GM21529 (cell line): ENCODE results near the gene SLC52A3.
"Not testable (repeated sequence)": the region's sequence is repeated elsewhere in the genome, so short reads cannot be mapped to it uniquely, and the experiment has no call there.

ENCODE experiments used
- ATAC-seq: cut with Tn5 transposase; IDR thresholded peaks from one replicate; pipeline ENCODE4 v1.9.1; 2021; ENCODE audit not compliant: unreplicated experiment

Gene SLC52A3

GRCh38 chr20:730005-730404, 38.3 kb downstream of the SLC52A3 start:
- ATAC-seq: no peak

DNA sequence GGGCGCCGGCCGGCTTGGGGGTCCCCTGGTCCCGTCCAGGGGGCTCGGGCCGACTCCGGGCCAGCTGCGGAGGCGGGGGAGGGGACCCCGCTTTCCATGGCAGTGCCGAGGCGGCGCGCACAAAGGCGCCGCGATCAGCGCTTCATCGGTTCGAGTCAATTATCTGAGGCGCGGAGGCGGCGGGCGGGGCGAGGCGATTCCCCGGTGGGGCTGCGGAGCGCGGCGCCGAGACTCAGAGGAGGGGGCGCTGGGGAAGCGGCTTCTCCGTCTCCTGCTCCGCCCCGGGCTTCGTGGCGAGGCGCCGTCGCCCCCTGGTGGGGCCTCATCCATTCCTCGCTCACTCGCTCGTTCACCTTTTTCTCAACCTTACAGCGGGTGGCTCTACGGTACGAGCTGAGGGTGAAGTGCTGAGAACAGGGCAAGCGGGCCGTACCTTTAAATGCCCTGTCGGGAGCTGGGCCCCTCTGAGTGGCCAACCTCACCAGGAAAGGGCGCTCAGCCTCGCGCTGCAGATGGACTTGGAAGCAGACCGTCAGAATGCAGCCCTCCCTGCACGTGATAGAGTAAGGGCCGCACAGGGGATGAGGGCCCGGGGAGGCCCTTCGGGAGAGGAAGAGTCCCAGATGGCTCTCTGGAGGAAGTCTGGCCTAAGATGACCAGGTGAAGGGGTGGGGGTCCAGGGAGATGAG, 39.9 kb downstream of the SLC52A3 start:
- ATAC-seq: no peak

DNA sequence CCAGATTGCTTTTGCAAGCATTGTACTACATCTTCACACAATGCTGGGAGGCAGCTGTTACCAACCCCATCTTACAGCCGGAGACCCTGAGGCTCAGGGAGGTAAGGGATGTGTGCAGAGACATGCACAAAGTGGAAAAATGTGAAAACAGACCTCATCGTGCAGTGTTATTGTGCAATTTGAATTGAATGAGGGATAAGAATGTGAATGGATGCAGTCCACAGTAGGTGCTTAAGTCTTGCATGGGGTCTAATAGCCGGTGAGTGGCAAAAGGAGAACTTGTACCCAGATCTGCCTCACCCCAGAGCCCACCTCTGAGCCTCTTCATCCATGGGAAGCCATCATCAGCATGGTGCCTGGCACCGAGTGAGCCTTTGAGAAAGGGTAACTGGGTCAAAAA, 42.1 kb downstream of the SLC52A3 start:
- ATAC-seq: no peak

- ATAC-seq: no peak
Observed at GRCh38 chr20:725491-725890, 42.8 kb downstream of the SLC52A3 start.

GRCh38 chr20:724797-725196, 43.5 kb downstream of the SLC52A3 start:
- not testable (repeated sequence) for ATAC-seq

- ATAC-seq: no peak
Observed at GRCh38 chr20:723756-724155, 44.5 kb downstream of the SLC52A3 start.

- ATAC-seq: no peak
Observed at GRCh38 chr20:722822-723644, 45.3 kb downstream of the SLC52A3 start.

DNA sequence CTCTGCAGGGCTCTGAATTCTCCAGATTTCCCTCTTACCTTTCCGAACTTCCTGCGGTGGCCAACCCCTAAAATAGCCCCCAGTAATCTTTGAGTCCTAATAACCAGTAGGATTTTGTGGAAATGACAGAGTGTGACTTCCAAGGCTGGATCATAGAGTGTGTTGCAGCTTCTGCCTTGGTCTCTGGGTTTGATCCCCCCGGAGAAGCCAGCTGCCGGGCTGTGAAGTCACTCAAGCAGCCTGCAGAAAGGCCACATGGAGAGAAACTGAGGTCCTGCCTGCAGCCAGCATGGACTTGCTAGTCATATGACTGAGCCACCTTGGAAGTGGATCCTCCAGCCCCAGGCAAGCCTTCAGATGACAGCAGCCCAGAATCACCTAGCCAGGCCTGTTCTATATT, 46.4 kb downstream of the SLC52A3 start:
- no peak for ATAC-seq

DNA sequence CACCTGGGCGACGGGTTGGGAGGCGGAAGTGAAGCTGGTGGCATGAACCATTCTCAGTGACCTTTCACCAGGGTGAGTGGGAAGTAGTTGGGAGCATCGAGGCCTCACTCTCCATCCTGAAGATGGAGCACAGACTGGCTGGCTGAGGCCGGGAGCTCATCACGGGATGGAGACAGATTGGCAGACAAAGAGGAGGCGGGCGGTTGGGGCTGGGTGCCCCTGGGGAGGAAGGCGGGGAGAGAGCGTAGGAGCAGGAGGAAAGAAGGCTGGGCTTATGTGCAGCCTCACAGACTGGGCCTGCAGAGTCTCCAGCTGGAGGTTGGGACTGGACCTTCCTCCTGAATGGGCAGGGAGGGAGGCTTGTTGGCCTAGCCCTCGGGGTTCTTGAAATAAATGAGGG, 48.5 kb downstream of the SLC52A3 start:
- ATAC-seq: no peak

- ATAC-seq: no peak
Observed at GRCh38 chr20:719068-719467, 49.2 kb downstream of the SLC52A3 start.

DNA sequence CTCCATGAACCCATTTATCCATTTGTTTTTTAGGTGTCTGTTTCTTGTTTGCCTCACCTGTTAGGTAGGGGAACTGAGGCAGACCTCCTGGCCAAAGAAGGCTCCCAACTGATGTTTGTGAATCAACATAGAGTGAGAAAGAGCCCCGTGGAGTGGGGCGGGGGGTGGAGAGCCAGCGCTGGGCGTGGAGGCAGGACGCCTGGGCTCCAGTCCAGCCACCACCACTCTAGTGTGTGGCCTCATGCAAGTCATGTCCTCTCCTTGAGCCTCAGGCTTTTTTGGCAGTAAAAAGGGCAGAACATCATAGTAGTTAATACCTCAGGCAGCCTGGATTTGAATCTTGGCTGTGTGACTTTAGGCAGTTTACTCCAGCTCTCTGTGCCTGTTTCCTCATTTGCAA, 50.5 kb downstream of the SLC52A3 start:
- no peak for ATAC-seq

DNA sequence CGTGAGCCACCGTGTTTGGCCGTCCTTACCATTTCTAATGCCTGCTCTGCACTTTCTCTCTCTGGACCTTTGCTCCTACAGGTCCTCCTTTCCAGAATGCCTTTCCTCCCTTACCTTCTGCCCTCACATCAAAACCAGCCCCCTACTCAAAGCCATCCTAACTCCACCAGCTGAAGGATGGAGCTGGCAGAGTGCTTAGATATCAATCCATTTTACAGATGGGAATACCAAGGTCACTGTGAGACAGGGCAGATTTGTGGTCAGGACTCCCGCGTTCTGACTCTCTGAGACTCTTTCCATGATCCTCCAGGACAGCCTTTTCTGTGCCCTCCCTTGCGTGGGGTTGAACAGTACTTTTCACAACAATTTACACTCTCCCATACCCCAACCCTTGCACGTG, 51.0 kb downstream of the SLC52A3 start:
- no peak for ATAC-seq

- no peak for ATAC-seq
Observed at GRCh38 chr20:714453-714852, 53.8 kb downstream of the SLC52A3 start.

GRCh38 chr20:711576-711975, 56.7 kb downstream of the SLC52A3 start:
- ATAC-seq: no peak

- no peak for ATAC-seq
Observed at GRCh38 chr20:710780-711450, 57.4 kb downstream of the SLC52A3 start.
